ENCODE data around the gene EEF1AKMT3. TPM values are rescaled to one million over a fixed set of nuclear protein-coding genes. Genes with fewer than 3 reads are reported as not detected.

EEF1AKMT3 gene
- total and polyA plus RNA-seq, 9 of the 15 experiments (the other 6 are each of a cell fraction or from before 2014, with no cell fraction given) = 4.1 to 17.2 (median 7.9) TPM

DNA sequence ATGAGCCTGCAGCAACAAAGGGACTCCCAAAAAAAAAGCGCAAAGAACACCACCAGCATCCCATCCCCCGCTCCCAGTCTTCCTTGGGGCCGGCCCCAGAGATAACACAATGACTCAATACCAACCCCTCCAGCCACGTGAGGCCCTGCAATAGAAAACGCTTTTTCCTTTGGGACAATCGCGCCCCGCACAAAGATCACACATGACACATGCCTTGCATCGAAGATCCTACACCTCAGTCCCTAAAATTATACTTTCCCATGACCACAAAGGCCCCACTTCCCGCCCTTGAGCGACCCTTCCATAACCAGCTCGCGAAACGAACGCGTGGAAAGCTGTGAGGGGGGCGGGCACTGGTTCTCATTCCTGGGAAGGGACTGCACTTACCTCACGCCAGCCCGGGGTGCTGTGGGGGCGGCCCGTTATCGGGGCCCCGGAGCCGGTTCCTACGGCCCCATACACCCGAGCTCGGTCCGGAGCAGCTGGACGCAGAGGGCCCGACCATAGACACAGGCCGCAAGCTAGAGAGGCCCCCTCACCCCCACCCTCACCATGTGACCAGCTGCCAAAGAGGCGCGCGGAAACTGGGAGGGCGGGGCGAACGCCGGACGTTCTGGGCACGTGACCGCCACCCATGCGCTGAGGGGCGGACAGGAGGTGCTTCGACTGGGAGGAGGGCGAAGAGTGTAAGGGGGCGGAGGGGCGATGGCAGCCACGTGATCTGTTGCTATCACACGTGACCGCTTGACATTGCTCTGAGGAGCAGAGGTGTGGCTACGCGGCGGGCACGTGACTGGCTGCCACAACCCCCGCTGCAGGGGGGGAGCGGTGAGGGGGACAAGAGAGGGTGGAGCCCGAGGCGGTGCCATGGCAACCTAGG is 20.4 kb upstream of the EEF1AKMT3 start, which contains the start of gene CDK4 (continued):
- TF ChIP-seq, protein P1, sequence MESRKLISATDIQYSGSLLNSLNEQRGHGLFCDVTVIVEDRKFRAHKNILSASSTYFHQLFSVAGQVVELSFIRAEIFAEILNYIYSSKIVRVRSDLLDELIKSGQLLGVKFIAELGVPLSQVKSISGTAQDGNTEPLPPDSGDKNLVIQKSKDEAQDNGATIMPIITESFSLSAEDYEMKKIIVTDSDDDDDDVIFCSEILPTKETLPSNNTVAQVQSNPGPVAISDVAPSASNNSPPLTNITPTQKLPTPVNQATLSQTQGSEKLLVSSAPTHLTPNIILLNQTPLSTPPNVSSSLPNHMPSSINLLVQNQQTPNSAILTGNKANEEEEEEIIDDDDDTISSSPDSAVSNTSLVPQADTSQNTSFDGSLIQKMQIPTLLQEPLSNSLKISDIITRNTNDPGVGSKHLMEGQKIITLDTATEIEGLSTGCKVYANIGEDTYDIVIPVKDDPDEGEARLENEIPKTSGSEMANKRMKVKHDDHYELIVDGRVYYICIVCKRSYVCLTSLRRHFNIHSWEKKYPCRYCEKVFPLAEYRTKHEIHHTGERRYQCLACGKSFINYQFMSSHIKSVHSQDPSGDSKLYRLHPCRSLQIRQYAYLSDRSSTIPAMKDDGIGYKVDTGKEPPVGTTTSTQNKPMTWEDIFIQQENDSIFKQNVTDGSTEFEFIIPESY (CRISPR knock-in tag; IDR thresholded peaks at IDR 0.05) = no peak; the same call in none of the 2 replicates
- TF ChIP-seq CAMTA2 (CRISPR knock-in tag; conservative IDR thresholded peaks at IDR 0.05) (no peak), NFIX (CRISPR knock-in tag; IDR thresholded peaks at IDR 0.05; ENCODE audit: low read depth) (no peak), KAT2B (IDR thresholded peaks at IDR 0.05; ENCODE audit: low read depth, low read length) (no peak), HDAC3 (IDR thresholded peaks at IDR 0.05; ENCODE audit: borderline replicate concordance, partially characterized antibody) (no peak), GABPB2 (CRISPR knock-in tag; conservative IDR thresholded peaks at IDR 0.05) (no peak), NR4A1 (CRISPR knock-in tag; IDR thresholded peaks at IDR 0.05) (peak; percentile 44; the same call in 1 of the 2 replicates), NR4A1 (tag; IDR thresholded peaks at IDR 0.05) (peak; percentile 65; the same call in 1 of the 2 replicates), NELFE (IDR thresholded peaks at IDR 0.05; ENCODE audit: insufficient read depth, insufficient read length) (no peak), MAFF (IDR thresholded peaks at IDR 0.05; ENCODE audit: low read length) (no peak), MTA3 (IDR thresholded peaks at IDR 0.05; ENCODE audit: borderline replicate concordance) (0 out of 2 replicates have a peak, but pooled peaks have one; percentile 62), BRD4 (IDR thresholded peaks at IDR 0.05) (no peak; the same call in 1 of the 2 replicates), HDAC2 (IDR thresholded peaks at IDR 0.05) (peak; percentile 88), XRCC3 (IDR thresholded peaks at IDR 0.05) (no peak), CBFA2T3 (IDR thresholded peaks at IDR 0.05) (peak; percentile 52), FOXM1 (IDR thresholded peaks at IDR 0.05; ENCODE audit: low read depth) (0 out of 2 replicates have a peak, but pooled peaks have one; percentile 1), FOXM1 (CRISPR knock-in tag; IDR thresholded peaks at IDR 0.05; ENCODE audit: low read depth) (no peak), PCBP2 (IDR thresholded peaks at IDR 0.05; ENCODE audit: low read depth, low read length, poor library complexity, severe bottlenecking) (no peak), SRSF9 (IDR thresholded peaks at IDR 0.05; ENCODE audit: borderline replicate concordance, low read depth, low read length) (no peak), PHB2 (IDR thresholded peaks at IDR 0.05; ENCODE audit: low read depth) (0 out of 2 replicates have a peak, but pooled peaks have one; percentile 30)
- TF ChIP-seq, protein P2, sequence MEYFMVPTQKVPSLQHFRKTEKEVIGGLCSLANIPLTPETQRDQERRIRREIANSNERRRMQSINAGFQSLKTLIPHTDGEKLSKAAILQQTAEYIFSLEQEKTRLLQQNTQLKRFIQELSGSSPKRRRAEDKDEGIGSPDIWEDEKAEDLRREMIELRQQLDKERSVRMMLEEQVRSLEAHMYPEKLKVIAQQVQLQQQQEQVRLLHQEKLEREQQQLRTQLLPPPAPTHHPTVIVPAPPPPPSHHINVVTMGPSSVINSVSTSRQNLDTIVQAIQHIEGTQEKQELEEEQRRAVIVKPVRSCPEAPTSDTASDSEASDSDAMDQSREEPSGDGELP (CRISPR knock-in tag; IDR thresholded peaks at IDR 0.05; ENCODE audit: borderline replicate concordance) = peak; percentile 99
- TF ChIP-seq, protein P3, sequence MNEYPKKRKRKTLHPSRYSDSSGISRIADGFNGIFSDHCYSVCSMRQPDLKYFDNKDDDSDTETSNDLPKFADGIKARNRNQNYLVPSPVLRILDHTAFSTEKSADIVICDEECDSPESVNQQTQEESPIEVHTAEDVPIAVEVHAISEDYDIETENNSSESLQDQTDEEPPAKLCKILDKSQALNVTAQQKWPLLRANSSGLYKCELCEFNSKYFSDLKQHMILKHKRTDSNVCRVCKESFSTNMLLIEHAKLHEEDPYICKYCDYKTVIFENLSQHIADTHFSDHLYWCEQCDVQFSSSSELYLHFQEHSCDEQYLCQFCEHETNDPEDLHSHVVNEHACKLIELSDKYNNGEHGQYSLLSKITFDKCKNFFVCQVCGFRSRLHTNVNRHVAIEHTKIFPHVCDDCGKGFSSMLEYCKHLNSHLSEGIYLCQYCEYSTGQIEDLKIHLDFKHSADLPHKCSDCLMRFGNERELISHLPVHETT (CRISPR knock-in tag; conservative IDR thresholded peaks at IDR 0.05 in 1 of 2, IDR thresholded peaks at IDR 0.05 in 1 of 2) = peak in 1 of 2 experiments; percentile 90; a peak in 2 of 4 replicates
- TF ChIP-seq, protein P4, sequence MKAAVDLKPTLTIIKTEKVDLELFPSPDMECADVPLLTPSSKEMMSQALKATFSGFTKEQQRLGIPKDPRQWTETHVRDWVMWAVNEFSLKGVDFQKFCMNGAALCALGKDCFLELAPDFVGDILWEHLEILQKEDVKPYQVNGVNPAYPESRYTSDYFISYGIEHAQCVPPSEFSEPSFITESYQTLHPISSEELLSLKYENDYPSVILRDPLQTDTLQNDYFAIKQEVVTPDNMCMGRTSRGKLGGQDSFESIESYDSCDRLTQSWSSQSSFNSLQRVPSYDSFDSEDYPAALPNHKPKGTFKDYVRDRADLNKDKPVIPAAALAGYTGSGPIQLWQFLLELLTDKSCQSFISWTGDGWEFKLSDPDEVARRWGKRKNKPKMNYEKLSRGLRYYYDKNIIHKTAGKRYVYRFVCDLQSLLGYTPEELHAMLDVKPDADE (conservative IDR thresholded peaks at IDR 0.05; ENCODE audit: control insufficient read depth, low read depth, low read length) = no peak; the same call in none of the 2 replicates

All from K562 (cell line).